Right atrium auricular region (tissue), 2 donors: ENCODE measurements around the gene OR5P2. TPM values are rescaled to one million over a fixed set of nuclear protein-coding genes. Genes with fewer than 3 reads are reported as not detected.

Source experiments
- DNase-seq: peaks from one replicate; pipeline ENCODE4 v3.0.0-alpha.2; 2019; ENCODE audit warnings: low spot score
- H3K27ac ChIP-seq, 2 donors: fragments of 200-600 bp; sonication (generic); 1 replicate in 1 of 2; 2 replicates in 1 of 2; pipeline ENCODE4 v1.5.1; 2016 to 2019
- H3K27me3 ChIP-seq, 2 donors: fragments of 200-600 bp; sonication (generic); one replicate each; pipeline versions ENCODE4 v1.5.1 to v1.6.0; 2017 to 2019
- H3K36me3 ChIP-seq: fragments of 200-600 bp; sonication (generic); one replicate; pipeline ENCODE4 v1.5.1; 2016
- H3K4me1 ChIP-seq, 2 donors: fragments of 200-600 bp; sonication (generic); one replicate each; pipeline versions ENCODE4 v1.5.1 to v1.6.0; 2017 to 2019
- H3K4me3 ChIP-seq, 2 donors: fragments of 200-600 bp; sonication (generic); 1 replicate in 1 of 2; 2 replicates in 1 of 2; pipeline ENCODE4 v1.5.1; 2017 to 2019; ENCODE audit warnings: mild to moderate bottlenecking in 1 of 2, moderate library complexity in 1 of 2
- H3K9me3 ChIP-seq, 2 donors: fragments of 200-600 bp; sonication (generic); one replicate each; pipeline ENCODE4 v1.5.1; 2019
- CTCF ChIP-seq, 2 donors: fragments of 200-600 bp; sonication (generic); IDR thresholded peaks; one replicate each; pipeline ENCODE4 v1.5.1; 2019; ENCODE audit warnings: antibody characterized with exemption in 2 of 2
- total RNA-seq, 2 donors: library from RNA; depleted of rRNA; stranded (reverse); fragments of >200 nt; gene quantifications; one replicate each; pipeline ENCODE4 v1.1.0, GENCODE V29; 2016

The OR5P2 gene
- total RNA-seq = not detected

GRCh38 chr11:7796842-7797241 lies at the start of gene OR5P2:
TSS of gene OR5P2 (minus strand) at chr11:7796942. CDS start at chr11:7796942, 0 bp downstream.
- H3K4me3 ChIP-seq = no peak within 1 kb of the TSS
- H3K4me1 ChIP-seq = no peaks in the 10 kb centered on the region
- H3K36me3 ChIP-seq = no peaks in the 10 kb centered on the region
- no peaks in the 10 kb centered on the region for H3K9me3 ChIP-seq
- H3K27me3 ChIP-seq = no peaks in the 10 kb centered on the region
- DNase-seq = no peak
- TF ChIP-seq CTCF (IDR thresholded peaks at IDR 0.05) = no peak
- no peak within 1 kb of the TSS for H3K27ac ChIP-seq

GRCh38 chr11:7846003-7846402 lies 49.3 kb upstream of the OR5P2 start:
- Histone ChIP-seq H3K4me3 (no peak overlapping the region), H3K4me1 (no peaks in the 10 kb centered on the region), H3K27ac (no peak overlapping the region), H3K36me3 (no peaks in the 10 kb centered on the region), H3K9me3 (no peaks in the 10 kb centered on the region), H3K27me3 (no peaks in the 10 kb centered on the region)
- TF ChIP-seq CTCF (IDR thresholded peaks at IDR 0.05) = no peak
- DNase-seq = no peak

- H3K36me3 ChIP-seq = no peaks in the 10 kb centered on the region
- DNase-seq = no peak
- TF ChIP-seq CTCF (IDR thresholded peaks at IDR 0.05) = no peak
- no peaks in the 10 kb centered on the region for H3K4me1 ChIP-seq
- H3K27me3 ChIP-seq = no peaks in the 10 kb centered on the region
- H3K4me3 ChIP-seq = no peak overlapping the region
- no peaks in the 10 kb centered on the region for H3K9me3 ChIP-seq
- H3K27ac ChIP-seq = no peak overlapping the region
These were observed 48.2 kb upstream of the OR5P2 start for GRCh38 chr11:7844986-7845385.

GRCh38 chr11:7844521-7844920 lies 47.8 kb upstream of the OR5P2 start:
- no peak for DNase-seq
- H3K4me3 ChIP-seq = no peak overlapping the region
- TF ChIP-seq CTCF (IDR thresholded peaks at IDR 0.05) = no peak
- no peak overlapping the region for H3K27ac ChIP-seq
- no peaks in the 10 kb centered on the region for H3K27me3 ChIP-seq
- H3K9me3 ChIP-seq = no peaks in the 10 kb centered on the region
- H3K36me3 ChIP-seq = no peaks in the 10 kb centered on the region
- H3K4me1 ChIP-seq = no peaks in the 10 kb centered on the region

GRCh38 chr11:7840578-7840977 lies 43.8 kb upstream of the OR5P2 start:
- Histone ChIP-seq H3K36me3 (no peaks in the 10 kb centered on the region), H3K27me3 (no peaks in the 10 kb centered on the region), H3K27ac (no peak overlapping the region), H3K4me1 (no peaks in the 10 kb centered on the region), H3K4me3 (no peak overlapping the region), H3K9me3 (no peaks in the 10 kb centered on the region)
- TF ChIP-seq CTCF (IDR thresholded peaks at IDR 0.05) = no peak
- DNase-seq = no peak

GRCh38 chr11:7833527-7833926 lies 36.8 kb upstream of the OR5P2 start:
- H3K9me3 ChIP-seq = no peaks in the 10 kb centered on the region
- H3K27me3 ChIP-seq = no peaks in the 10 kb centered on the region
- TF ChIP-seq CTCF (IDR thresholded peaks at IDR 0.05) = no peak
- no peaks in the 10 kb centered on the region for H3K4me1 ChIP-seq
- H3K27ac ChIP-seq = no peak overlapping the region
- H3K36me3 ChIP-seq = no peaks in the 10 kb centered on the region
- no peak overlapping the region for H3K4me3 ChIP-seq
- DNase-seq = no peak
